Body of pancreas (tissue), 4 donors: ENCODE data around the gene AVL9.

Source experiments
- POLR2A ChIP-seq, 3 donors: fragments of 450-650 bp; IDR thresholded peaks; one replicate each; pipeline ENCODE4 v1.6.1; 2016; ENCODE audit warnings: antibody characterized with exemption in 3 of 3, mild to moderate bottlenecking in 2 of 3
- TF ChIP-seq, protein P1 (sequence below), 7 experiments: fragments of 450-650 bp in 4 of 7; fragments of 200-600 bp in 3 of 7; sonication (generic) in 3 of 7; IDR thresholded peaks; one replicate each; pipeline ENCODE4 v1.5.1; 2016 to 2019; ENCODE audit warnings: antibody characterized with exemption in 7 of 7

DNA sequence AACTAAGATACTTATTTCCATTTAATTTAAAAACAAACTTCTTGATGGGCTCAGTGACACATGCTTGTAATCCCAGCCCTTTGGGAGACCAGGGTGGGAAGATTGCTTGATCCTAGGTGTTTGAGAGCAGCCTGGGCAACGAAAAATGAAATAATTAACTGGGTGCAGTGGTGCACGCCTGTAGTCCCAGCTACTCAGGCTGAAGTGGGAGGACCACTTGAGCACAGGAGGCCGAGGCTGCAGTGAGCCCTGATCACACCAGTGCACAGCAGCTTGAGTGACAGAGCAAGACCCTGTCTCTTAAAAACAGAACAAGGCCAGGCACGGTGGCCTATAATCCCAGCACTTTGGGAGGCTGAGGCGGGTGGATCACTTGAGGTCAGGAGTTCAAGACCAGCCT, 37.4 kb downstream of the AVL9 start:
- TF ChIP-seq, protein P1, sequence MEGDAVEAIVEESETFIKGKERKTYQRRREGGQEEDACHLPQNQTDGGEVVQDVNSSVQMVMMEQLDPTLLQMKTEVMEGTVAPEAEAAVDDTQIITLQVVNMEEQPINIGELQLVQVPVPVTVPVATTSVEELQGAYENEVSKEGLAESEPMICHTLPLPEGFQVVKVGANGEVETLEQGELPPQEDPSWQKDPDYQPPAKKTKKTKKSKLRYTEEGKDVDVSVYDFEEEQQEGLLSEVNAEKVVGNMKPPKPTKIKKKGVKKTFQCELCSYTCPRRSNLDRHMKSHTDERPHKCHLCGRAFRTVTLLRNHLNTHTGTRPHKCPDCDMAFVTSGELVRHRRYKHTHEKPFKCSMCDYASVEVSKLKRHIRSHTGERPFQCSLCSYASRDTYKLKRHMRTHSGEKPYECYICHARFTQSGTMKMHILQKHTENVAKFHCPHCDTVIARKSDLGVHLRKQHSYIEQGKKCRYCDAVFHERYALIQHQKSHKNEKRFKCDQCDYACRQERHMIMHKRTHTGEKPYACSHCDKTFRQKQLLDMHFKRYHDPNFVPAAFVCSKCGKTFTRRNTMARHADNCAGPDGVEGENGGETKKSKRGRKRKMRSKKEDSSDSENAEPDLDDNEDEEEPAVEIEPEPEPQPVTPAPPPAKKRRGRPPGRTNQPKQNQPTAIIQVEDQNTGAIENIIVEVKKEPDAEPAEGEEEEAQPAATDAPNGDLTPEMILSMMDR (IDR thresholded peaks at IDR 0.05): no peak
- no peak for TF ChIP-seq POLR2A (IDR thresholded peaks at IDR 0.05)
